Measurements from ENCODE around the gene QRICH1. TPM values are rescaled to one million over a fixed set of nuclear protein-coding genes. Genes with fewer than 3 reads are reported as not detected.
A peak's percentile ranks its signal among the peaks of the same experiment; 100 is the strongest.

Gene QRICH1
- total and polyA plus RNA-seq, 2 of the 13 experiments (the other 11 are each of a cell fraction or from before 2014, with no cell fraction given) = 52.6 to 102 TPM

- BruUV-seq (replicated peaks) = no TSS peak
- no peak overlapping the region for H3K27ac ChIP-seq (ENCODE audit: extremely low read length, insufficient read depth, low read length)
- no peak overlapping the region for H3K4me3 ChIP-seq (replicated peaks in 1 of 3; ENCODE audit: insufficient read depth in 1 of 3, low read depth in 2 of 3, low read length in 3 of 3)
- peaks cover 20 to 67% of the 10 kb centered on the region in 2 experiments for H3K36me3 ChIP-seq (replicated peaks in 1 of 2; ENCODE audit: control insufficient read depth in 1 of 2, insufficient read depth in 2 of 2, low read length in 2 of 2)
- WGBS (ENCODE audit: low lambda C conversion rate) = 95% methylated on average over 6 of the region's 6 CpGs
- H3K9me3 ChIP-seq (ENCODE audit: low read length) = no peaks in the 10 kb centered on the region
- no peaks in the 10 kb centered on the region for H3K27me3 ChIP-seq (ENCODE audit: control insufficient read depth in 1 of 2, insufficient read depth in 2 of 2, low read length in 2 of 2)
- H3K4me2 ChIP-seq (ENCODE audit: low read depth, low read length) = no peak overlapping the region
- POLR2A ChIA-PET = no interaction called here
- intact Hi-C loops (cut with micrococcal nuclease; ENCODE audit: unreplicated experiment) = no loop called here
- ATAC-seq (no peak), FAIRE-seq (no peak), DNase-seq (ENCODE audit: low spot score) (no peak)
- TF ChIP-seq RXRA (CRISPR knock-in tag; IDR thresholded peaks at IDR 0.05) (no peak), CREB1 (IDR thresholded peaks at IDR 0.05) (no peak), CREB1 (CRISPR knock-in tag; IDR thresholded peaks at IDR 0.05) (no peak), MAZ (IDR thresholded peaks at IDR 0.05; ENCODE audit: borderline replicate concordance, low read depth, low read length) (no peak), MAZ (CRISPR knock-in tag; IDR thresholded peaks at IDR 0.05; ENCODE audit: low read depth) (no peak)
- H3K79me2 ChIP-seq (ENCODE audit: insufficient read depth, low read length) = peaks cover 12% of the 10 kb centered on the region
- no peak overlapping the region for H3K9ac ChIP-seq (ENCODE audit: insufficient read depth, low read depth, low read length)
- peaks cover 18% of the 10 kb centered on the region for H3K4me1 ChIP-seq (ENCODE audit: insufficient read depth, low read length)
- CTCF ChIA-PET (ENCODE audit: low intra/inter-chr PET ratio, low total read pairs) = no interaction called here
- H4K20me1 ChIP-seq (ENCODE audit: insufficient read depth, low read length) = no peaks in the 10 kb centered on the region
- in situ Hi-C loops (cut with HindIII; ENCODE audit: extremely low pct_ligation_motif_present, low pct_unique_long_range_greater_than_20kb) = no loop called here
- H2AFZ ChIP-seq (ENCODE audit: low read length) = no peak overlapping the region
Measured at GRCh38 chr3:49032646-49033304, 61.1 kb downstream of the QRICH1 start.

DNA sequence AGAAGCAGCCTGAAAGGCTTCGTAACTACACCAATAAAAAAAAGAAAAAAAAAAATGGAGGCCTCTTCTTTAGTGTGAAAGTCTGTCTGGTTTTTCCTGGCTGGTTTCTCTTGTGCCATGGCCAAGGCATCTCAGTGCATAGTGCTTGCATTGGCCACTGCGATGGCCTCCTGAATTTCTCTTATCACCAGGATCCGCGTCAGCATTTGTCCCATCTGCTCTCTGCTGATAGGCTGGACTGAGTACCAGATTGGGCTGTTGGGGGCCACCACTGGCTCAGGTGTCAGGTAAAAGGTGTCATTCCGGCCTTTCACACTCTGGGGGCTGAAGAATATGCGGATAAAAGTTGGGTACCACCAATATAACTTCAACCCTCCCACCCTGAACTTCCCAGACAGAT is 63.5 kb downstream of the QRICH1 start:
- Histone ChIP-seq H3K4me2 (ENCODE audit: low read depth, low read length) (no peak overlapping the region), H3K36me3 (replicated peaks in 1 of 2; ENCODE audit: control insufficient read depth in 1 of 2, insufficient read depth in 2 of 2, low read length in 2 of 2) (peaks cover 22 to 62% of the 10 kb centered on the region in 2 experiments), H3K9me3 (ENCODE audit: low read length) (no peaks in the 10 kb centered on the region), H3K4me1 (ENCODE audit: insufficient read depth, low read length) (peaks cover 33% of the 10 kb centered on the region), H3K27ac (ENCODE audit: extremely low read length, insufficient read depth, low read length) (no peak overlapping the region), H3K27me3 (ENCODE audit: control insufficient read depth in 1 of 2, insufficient read depth in 2 of 2, low read length in 2 of 2) (no peaks in the 10 kb centered on the region), H4K20me1 (ENCODE audit: insufficient read depth, low read length) (no peaks in the 10 kb centered on the region), H3K79me2 (ENCODE audit: insufficient read depth, low read length) (peaks cover 13% of the 10 kb centered on the region), H3K9ac (ENCODE audit: insufficient read depth, low read depth, low read length) (no peak overlapping the region), H2AFZ (ENCODE audit: low read length) (no peak overlapping the region), H3K4me3 (replicated peaks in 1 of 3; ENCODE audit: insufficient read depth in 1 of 3, low read depth in 2 of 3, low read length in 3 of 3) (no peak overlapping the region)
- DNase-seq (ENCODE audit: low spot score) (no peak), FAIRE-seq (no peak), ATAC-seq (no peak)
- intact Hi-C loops (cut with micrococcal nuclease; ENCODE audit: unreplicated experiment) (no loop called here), in situ Hi-C loops (cut with HindIII; ENCODE audit: extremely low pct_ligation_motif_present, low pct_unique_long_range_greater_than_20kb) (no loop called here)
- POLR2A ChIA-PET = interaction anchor here (1.3 to 1.8 kb wide), 2 partner anchors 9 to 10 kb away, joined by 3 to 12 read pairs; partner anchors contain the start of gene NDUFAF3
- no TSS peak for BruUV-seq (replicated peaks)
- TF ChIP-seq MAFK (conservative IDR thresholded peaks at IDR 0.05 in 1 of 2, IDR thresholded peaks at IDR 0.05 in 1 of 2; ENCODE audit: low read length in 2 of 2) (peak; percentile 44 to 54), ZNF781 (CRISPR knock-in tag; IDR thresholded peaks at IDR 0.05; ENCODE audit: borderline replicate concordance, not compliant biosample characterization) (no peak), ZNF607 (CRISPR knock-in tag; IDR thresholded peaks at IDR 0.05; ENCODE audit: borderline replicate concordance) (no peak), CHD4 (IDR thresholded peaks at IDR 0.05; ENCODE audit: borderline replicate concordance, low read length) (no peak), DDIT3 (CRISPR knock-in tag; IDR thresholded peaks at IDR 0.05) (no peak), ZNF572 (CRISPR knock-in tag; IDR thresholded peaks at IDR 0.05) (no peak), ZNF891 (CRISPR knock-in tag; IDR thresholded peaks at IDR 0.05) (no peak), HMG20A (CRISPR knock-in tag; IDR thresholded peaks at IDR 0.05; ENCODE audit: borderline replicate concordance) (no peak), MAFF (IDR thresholded peaks at IDR 0.05; ENCODE audit: low read depth, low read length) (0 out of 2 replicates have a peak, but pooled peaks have one; percentile 19), GMEB2 (CRISPR knock-in tag; IDR thresholded peaks at IDR 0.05; ENCODE audit: low read depth) (no peak)
- TF ChIP-seq, protein P1, sequence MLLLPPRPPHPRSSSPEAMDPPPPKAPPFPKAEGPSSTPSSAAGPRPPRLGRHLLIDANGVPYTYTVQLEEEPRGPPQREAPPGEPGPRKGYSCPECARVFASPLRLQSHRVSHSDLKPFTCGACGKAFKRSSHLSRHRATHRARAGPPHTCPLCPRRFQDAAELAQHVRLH (CRISPR knock-in tag; IDR thresholded peaks at IDR 0.05; ENCODE audit: borderline replicate concordance, low read depth) = no peak
- CTCF ChIA-PET (ENCODE audit: low intra/inter-chr PET ratio, low total read pairs) = no interaction called here
- 96% methylated on average over 6 of the region's 6 CpGs for WGBS (ENCODE audit: low lambda C conversion rate)

Measured in HepG2 (cell line).